Daoy (cell line): ENCODE data around the gene KIF26B. TPM values are rescaled to one million over a fixed set of nuclear protein-coding genes. Genes with fewer than 3 reads are reported as not detected.

Source experiments
- DNase-seq: peaks from one replicate; pipeline ENCODE4 v3.0.0-alpha.2; 2015; ENCODE audit warnings: low read depth
- total RNA-seq: library from RNA; depleted of rRNA; stranded (reverse); fragments of >200 nt; shearing (Covaris generic); gene quantifications from 2 replicates; pipeline ENCODE4 v1.2.3, GENCODE V29; 2014

The KIF26B gene
- total RNA-seq, 1 experiment from 2014 or later, result 1.1 TPM

DNA sequence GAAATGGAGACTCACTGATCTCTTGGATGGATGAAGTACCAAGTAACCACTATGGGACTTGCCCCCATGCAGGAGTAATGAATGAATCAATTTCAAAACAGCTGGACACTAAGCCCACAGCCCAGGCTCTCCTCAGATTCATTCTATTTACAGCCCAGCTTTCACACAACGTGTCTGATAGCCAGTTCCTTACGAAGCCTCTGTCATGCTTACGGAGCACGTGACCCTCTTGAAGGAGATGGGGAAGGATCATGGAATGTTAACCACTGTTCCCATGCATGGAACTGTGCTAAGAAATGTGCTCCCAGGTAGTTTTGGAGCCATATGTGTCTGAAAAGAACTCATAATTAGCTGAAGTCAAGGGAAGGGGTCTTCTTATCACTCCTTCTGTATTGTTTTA, 124.1 kb downstream of the KIF26B start:
- no peak for DNase-seq

DNA sequence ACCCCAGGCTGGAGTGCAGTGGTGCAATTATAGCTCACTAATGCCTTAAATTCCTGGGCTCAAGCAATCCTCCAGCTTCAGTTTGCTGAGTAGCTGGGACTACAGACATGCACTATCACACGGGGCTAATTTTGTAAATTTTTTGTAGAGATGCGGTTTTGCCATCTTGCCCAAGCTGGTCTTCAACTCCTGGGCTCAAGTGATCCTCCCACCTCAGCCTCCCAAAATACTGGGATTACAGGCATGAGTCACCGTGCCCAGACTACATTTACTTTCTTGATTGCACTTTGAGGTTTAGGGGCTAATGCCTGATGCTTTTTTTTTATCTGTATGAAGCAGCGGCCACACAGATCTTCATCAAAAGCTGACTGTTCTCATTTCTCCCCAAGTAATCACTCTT, 124.6 kb downstream of the KIF26B start:
- no peak for DNase-seq

DNA sequence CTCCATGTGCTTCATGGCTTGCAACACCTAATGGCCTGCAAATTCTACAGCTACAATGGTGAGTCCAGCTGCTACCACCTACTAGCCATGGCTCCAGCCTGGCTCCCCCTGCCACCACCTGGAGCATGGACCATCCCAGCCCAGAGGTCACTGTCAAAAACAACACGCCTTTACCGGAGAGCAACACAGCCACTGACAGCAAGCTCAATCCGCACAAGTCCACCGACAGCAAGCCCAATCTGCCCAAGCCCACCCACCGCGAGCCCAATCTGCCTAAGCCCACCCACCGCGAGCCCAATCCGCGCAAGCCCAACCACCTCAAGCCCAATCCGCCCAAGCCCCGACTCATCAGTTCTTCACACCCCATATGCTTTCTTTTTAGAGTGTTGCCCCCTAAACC, 128.2 kb downstream of the KIF26B start:
- DNase-seq, result no peak

DNA sequence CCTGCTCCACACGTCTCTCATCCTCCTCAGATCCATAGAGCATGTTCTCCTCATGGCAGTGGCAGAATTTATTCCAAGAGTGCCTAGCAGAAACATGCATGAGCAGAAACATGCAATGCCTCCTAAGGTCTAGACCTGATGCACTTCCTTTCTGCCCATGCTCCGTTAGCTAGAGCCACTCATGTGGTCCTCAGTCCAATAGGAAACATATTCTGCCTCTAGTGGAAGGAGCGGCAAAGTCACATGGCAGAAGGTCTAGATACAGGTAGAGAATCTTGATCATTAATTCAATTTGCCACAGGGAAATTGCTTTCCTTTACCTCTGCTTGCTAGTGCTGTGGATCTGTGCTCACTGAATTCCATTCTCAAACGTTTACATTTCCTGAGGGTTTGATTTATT, 130.4 kb downstream of the KIF26B start:
- no peak for DNase-seq

DNA sequence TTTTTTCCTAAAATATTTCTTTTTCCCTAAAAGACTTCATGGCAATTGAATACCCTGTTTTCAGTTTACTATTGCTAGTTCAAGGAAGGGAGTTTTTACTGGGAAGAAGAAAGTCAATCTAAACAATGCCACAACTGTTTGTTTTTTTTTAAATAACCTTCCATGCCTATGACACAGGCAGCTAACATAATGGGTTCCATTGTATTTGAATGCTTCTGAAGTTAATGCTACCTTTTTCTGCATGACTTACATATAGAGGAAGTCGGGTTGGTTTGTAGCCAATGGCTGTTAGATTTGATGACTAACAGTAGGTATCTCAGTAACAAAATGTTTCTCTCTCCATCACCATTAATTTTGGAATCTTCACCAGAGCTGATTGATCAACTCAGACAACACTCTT, 134.0 kb downstream of the KIF26B start:
- DNase-seq, result no peak

DNA sequence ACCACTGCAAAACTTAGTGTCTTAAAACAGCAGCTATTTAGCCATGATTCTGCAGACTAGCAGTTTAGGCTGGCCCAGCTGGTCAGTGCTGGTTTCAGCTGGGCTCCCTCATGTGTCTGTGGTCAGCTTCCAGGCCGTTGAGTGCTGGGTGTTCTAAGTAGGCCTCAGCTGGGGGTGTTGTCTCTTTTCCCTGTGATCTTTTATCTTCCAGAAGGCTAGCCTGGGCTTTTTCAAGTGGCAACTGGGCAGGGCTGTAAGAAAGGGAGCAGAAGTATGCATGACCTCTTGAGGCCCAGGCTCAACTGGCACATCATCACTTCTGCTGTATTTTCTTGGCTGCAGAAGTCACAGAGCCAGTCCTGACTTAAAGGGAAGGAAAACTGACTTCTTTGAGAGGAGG, 136.1 kb downstream of the KIF26B start:
- no peak for DNase-seq

DNA sequence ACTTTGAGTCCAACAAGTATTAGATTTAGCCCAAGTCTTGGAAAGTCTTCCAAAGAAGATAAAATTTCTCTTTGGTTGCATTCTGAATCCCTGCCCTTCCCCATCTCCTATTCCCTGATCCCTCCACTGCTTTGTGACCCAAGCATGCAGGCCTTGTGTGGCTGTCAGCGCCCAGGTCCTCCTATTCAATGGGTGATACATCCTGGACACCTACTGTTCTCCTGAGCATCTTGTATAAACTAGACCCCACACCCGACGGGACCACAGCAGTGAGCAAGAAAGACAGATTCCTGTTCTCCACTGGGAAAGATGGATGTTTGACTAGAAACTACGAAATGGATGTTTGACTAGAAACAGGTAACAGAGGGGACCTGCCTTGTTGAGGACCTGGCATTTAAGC, 136.6 kb downstream of the KIF26B start:
- DNase-seq, result no peak

DNA sequence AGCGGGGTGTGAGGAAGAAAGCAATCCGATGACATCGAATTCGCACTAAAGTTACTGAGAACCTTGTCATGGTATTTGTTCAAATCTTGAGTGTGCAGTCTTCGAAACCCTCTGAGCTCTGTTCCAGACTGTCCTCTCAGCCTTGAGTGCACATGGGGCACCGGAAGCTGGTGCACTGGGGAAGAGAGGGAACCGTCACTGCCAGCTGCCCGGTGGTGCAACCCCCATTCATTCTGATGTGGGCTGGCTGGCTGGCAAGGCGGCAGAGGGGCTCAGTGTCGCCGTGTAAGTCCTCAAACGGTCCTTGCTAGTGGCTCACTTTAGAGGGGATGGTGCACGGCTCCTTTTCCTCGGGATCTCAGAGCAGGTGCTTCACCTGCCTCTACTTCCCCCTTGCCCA, 137.4 kb downstream of the KIF26B start:
- DNase-seq, result no peak

DNA sequence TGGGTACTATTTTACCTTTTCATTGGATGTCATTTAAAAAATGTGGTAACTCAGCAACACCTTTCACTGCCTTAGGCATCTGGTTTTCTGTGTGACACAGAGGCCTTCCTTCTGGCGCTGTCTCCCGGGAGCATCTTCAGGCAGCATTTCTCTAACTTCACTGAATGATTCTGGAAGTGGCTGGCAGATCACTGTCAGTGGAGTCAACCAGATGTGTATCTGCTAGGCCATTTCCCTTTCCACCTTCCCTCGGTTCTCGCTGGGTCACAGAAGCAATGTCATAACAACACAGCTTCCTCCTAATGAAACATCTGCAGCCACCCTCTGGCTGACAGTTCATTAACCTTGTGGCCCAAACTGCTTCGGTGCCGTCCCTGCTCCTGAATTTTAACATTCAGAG, 137.8 kb downstream of the KIF26B start:
- no peak for DNase-seq

DNA sequence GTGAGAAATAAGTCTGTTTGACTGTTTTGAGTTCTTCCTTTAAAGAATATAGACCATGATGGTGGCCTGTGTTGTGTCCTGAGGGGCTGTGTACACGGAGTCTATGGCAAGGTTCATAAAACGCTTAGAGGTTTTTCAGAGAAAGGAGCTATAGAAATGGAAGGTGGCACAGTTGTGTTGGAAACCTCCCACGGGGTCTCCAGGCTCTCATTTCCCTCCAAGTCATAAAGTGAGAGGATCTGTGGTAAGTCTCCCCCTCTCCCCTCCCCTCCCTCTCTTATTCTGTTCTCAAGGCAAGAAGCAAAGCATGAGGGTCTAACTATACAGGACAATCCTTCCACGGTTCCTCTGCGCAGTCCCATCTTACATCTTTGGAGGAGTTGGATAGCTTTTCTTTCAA, 139.2 kb downstream of the KIF26B start:
- DNase-seq, result no peak

DNA sequence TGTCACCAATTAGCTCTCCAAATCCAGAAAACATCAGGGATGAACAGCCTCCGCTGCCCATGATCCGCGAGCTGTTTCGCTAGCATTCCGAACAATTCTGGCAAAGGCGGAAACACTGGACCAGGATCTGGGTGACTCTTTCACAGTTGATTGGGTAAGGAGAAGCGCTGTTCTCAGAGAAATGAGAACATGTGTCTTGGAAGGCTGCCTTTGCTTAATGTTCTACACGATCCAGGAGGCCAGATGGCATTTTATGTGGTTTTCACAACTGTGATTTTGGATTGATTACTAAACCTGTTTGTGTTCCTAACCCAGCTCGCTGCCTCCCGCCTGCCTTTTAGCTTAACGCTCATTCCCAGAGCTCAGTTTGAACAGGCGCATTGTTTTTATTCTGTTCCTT, 144.0 kb downstream of the KIF26B start:
- no peak for DNase-seq

DNA sequence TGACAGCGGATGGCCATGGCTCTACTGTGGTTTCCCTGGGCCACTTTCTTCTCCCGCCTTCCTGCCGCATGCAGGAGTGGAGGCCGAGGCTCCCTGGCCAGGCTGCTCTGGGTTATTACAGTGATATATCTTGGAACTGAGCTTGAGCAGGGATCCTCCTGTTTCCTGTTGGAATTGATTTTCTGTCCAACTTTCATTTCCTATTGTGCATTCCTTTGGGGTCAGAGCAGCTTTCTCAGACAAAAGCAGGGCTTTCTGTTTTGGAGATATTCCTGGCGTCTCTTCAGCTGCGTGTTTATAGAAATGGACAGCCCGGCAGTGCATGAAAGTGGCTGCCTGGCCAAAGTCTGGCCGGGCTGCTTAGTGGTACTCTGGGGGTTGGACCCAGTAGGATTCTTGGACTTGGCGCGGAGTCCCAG, 146.4 kb downstream of the KIF26B start:
- no peak for DNase-seq

DNA sequence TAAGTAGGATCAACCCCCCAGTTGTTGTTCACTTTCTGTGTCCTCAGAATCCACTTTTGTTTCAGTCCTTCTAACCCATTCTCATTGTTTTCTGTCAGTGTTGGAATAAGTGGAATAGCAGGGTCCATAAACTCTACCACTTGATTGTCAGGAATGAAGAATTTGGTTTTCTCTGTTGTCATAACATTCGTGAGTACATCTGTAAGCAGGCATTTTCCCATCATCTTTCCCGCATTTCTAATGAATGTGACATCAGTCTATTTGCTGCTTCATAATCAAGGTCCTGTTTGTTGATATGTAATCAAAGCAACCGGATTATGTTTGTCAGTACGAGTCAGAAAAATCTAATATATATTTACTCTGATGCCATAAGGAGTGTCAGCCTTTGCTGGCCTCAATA, 147.1 kb downstream of the KIF26B start:
- no peak for DNase-seq

DNA sequence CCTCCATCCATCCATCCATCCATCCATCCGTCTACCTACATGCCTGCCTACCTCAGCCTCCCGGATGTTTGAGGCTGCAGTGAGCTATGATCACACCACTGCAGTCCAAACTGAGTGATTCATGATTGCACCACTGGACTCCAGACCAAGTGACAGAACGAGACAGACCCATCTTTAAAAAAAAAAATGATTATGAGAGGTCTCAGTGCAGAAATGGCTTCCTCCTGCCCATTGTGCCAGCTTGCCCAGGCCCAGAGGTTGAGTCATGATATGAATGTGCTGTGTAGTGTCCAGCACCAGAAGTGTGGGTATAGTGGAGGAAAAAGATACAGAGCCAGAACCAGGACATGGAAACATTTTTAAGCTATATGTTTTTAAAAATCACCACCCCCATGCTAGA, 149.9 kb downstream of the KIF26B start:
- DNase-seq, result no peak

DNA sequence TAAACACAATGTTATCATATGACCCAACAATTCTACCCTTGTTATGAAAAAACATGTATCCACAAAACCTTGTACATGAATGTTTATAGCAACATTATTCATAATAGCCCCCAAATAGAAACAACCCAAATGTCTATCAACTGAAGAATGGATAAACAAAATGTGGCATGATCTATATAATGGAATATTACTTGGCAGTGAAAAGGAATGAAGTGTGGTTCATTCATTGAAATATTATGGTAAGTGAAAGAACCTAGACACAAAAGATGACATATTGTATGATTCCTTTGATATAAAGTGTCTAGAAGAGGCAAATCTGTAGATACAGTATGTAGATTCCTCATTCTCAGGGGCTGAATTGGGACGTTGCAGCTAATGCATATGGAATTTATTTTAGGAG, 151.2 kb downstream of the KIF26B start:
- DNase-seq, result no peak

DNA sequence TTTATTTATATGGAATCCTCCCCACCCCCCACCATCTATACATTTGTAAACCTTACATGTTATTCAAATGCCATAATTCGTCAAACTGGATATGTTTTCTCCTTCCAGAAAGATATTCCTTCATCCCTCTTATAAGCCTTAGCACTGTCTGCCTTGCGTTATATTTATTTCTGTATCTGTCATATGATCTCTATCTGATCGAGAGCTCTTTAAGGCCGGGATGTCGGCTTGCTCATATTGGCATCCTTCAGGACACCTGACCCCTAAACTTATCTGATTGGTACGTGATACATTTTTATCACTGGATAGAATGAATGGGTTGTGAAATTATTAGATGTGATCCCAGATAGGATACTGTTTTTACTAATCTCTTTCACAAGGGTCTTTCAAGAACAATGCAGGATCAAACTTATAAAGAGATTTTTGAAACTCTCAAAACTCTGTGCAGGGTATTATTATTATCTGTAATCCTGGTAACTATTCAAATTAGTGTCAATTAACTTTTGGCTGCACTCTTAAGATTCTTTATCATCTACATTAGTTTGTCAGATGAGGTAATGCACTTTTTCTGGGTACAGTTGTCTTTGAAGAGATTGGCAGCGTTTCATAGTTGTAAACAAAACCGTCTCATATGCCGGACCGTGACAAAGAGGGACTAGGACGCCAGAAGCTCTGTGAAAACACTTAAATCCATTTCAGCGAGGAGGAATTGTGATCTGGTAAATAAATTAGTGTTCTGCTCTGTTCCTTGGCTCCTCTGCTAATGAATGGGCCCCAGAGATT, 152.0 kb downstream of the KIF26B start:
- DNase-seq, result no peak

DNA sequence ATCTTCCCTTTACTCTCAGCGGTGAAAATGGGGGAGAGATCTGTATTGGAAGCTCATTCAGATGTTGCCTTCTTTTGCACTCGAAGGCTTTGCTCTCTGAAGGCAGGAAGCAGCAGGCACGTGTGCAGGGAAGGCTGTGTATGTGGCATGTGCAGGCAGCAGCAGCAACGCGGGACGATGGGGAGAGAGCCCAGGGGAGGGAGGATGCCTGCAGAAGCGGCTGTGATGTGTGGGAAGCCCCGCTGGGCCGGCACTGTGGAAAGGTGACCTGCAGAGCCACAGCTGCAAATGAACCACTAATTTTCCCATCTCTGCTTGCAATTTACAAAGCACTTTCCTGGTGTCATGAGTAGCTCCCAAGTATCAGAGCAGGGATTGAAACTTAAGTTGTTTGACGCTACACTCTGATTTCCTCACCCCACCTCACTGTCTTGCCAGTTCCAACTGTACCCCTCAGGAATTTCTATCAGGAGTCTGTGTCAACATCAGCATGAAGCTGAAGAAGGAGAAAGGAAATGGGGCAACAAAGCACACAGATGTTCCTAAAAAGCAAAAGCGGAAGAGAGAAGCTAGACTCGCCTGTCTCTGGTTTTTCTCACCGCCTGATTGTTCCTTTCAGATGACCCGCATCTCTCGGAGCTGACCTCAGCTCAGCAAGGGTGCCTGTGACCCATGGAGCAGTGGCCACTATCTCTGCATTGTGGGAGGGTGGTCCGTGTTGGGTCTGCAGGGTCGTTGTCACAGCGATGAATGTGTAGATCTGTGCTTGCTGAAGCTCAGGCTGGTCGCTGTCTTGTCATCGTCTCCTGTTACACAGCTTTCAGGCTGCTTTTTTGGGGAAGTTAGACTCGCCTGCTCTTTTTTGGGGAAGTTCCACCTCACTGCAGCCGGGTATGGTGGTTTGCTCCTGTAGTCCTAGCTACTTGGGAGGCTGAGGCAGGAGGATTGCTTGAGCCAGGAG, 156.1 kb downstream of the KIF26B start:
- DNase-seq, result no peak

DNA sequence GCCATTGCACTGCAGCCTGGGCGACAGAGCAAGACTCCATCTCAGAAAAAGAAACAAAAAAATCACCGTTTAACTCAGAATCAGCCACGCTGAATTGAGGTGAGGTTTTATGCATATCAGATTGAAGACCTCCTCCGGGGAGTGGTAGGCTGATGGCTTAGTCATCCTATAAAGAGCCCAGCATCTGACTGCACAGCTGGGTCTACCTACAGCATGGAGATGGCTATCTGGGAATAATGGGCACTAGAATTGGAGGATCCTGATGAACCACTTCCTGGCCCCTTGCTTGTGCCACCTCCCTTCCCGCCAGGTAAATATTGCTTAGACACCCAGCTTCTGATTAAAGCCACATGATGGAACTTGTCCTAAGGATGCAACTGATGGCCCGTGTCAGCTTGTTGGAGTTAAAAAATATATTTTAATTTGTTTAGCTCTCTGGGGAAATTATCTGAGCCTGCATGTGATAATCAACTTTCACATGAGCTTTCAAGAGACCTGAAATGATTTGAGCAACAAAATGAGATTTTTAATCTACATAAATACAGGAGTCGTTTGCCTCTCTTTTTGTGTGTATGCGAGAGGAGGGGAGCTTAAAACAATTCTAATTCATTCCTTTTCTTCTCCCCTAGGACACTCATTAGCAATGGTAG, 157.2 kb downstream of the KIF26B start:
- peak; percentile 21 for DNase-seq

DNA sequence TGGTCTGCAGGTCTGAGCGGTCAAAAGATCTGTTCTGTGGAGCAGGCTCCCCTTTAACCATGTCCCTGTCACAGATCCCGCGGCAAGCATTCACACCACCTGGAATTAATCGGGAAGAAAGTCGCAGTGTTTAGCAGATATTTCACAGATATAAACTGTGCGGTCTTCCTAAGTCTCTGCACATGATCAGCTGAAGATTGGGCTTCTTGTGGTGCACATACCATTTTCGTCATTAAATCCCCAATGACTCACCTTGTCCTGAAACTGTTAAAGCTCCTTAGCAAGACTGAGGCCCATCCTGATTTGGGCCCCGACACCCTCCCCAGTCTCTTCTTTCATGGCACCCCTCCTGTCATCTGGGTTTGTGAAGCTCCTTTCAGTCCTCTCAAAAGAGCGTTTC, 158.8 kb downstream of the KIF26B start:
- no peak for DNase-seq

DNA sequence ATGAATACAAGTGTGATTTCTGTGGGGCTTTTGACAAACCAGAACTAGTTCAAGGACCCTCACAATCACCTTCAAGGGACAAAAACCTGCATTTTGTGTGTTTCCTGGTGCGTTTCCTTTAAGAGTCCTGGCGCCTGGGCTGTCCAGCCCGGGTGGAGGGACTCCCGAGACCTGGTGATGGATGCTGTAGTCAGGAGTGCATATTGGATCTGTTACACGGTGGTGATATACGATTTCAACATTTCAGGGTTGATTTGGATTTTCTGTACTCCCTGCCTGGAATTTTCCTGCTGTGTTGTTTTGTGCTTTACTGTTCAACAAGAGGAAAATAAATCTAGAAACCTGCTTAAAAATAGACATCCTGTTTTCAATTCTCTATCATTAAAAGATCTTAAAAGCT, 162.0 kb downstream of the KIF26B start:
- no peak for DNase-seq

DNA sequence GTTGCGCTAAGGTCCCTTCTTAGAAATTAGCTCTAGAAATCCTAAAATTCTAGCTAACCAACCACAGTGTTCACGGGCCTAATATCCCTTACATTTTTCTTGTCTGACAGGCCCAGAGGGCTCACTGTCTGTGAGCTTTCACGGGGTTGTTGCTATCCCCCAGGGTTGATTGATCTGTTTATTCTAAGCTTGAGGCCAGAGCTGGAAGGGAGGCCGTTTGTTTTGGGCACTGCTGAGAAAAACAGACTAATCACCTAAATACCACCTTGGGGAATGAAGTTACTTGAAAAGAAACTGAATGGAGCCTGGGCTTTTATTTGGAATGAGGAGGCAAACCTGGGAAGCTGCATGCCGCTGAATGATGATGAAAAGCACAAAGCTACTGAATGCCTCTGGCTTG, 162.4 kb downstream of the KIF26B start:
- DNase-seq, result no peak

DNA sequence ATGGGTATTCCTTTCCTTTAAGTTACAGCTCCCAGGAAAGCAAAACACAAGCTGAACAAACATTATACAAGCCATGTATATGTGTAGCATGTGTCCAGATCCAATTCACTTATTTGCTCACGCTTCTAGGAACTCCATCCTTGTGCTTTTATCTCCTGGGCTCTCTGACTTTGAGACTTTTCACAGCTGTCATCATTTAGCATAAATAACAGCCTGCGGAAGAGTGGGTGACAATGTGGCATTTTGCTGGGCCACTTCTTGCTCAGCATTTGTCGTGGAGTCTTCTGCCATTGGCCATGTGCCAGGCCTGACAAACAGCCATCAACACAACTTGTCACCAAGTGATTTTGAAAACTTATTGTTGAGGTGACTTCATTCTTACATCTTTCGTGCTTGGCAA, 164.3 kb downstream of the KIF26B start:
- no peak for DNase-seq

DNA sequence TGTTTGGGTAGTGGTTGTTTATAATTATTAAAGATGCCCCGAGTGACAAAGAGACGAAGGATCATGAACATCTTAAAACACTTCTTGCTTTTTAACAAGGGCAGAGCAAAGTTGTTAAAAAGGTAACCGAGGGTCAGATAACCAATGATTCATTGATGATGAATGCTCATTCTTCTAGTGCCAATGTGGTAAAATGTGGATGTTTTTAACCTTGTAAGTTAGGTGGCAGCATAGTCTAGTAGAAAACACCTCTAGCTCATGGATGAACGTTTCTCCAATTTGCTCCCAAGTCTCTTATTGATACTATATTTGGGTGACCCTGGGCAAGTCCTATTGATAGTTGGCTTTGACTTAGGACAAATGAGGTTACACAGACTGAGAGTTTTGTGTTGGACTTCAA, 167.9 kb downstream of the KIF26B start:
- no peak for DNase-seq
